H54 (cell line): Measurements from ENCODE around the gene ZMYND11.

Experiments
- DNase-seq: peaks from one replicate; pipeline ENCODE4 v3.0.0; 2011; ENCODE audit warnings: low spot score, mixed read lengths; ENCODE audit not compliant: insufficient read length
- FAIRE-seq: peaks from 3 replicates; lab custom pipeline; 2011; peaks lifted over from hg19 to GRCh38; lab: Jason Lieb, UNC
- POLR2A ChIP-seq: IDR thresholded peaks from 2 replicates; pipeline ENCODE4 v1.6.1; 2011; ENCODE audit warnings: low read depth, mild to moderate bottlenecking, low read length

Gene ZMYND11

DNA sequence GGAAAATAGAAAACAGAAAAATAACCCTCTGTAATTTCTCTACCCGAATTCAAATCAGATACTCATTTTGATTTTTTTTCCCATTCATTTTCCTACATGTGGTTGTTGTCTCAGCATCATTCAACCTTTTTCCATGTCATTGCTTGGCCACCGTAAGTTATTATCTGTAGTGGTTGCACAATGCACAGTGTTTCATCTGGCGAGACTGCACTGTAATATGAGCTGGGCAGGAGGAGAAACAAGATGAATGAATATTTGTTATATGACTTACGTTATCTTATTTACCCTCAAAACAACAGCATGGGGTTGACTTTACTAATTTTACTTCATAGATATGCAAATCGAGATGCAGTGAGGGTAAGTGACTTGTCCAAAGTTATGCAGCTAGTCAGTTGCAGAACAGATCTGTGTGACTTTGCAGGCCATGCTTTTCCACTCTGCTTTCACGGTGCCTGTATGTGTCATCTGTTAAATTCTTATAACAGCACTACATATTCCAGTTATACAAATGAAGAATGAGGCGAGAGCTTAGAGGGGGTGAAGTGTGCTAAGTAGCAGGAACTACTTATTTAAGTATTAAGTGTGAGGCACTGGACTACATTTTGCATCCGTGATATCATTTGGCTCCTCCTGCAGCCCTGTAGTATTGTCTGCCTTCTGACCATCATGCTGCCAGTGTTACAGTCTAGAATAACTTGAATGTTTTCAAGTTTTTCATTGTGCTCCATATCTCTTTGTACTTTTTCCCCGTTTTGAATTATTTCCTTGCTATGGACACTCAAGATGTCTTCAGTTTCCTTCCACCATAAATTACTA lies 56.7 kb downstream of the ZMYND11 start:
- FAIRE-seq (no peak), DNase-seq (no peak)
- no peak for TF ChIP-seq POLR2A

- no peak for TF ChIP-seq POLR2A
- DNase-seq (no peak), FAIRE-seq (no peak)
These were observed 59.0 kb downstream of the ZMYND11 start for GRCh38 chr10:194281-194680.

DNA sequence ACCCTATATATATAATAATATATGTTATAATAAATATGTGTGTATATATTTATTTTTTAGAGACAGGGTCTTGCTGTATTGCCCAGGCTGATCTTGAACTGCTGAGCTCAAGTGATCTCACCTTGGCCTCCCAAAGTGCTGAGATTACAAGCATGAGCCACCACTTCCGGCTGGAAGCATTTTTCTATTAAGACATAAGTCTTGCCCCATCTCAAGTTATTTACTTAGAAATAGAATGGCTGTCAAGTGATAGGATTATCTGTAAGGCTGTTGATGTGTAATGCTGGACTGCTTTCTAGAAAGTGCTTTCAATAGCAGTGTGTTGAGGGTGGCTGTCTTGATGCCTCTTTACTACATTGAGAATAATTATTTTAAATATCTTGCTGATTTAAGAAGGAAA lies 65.2 kb downstream of the ZMYND11 start:
- DNase-seq (no peak), FAIRE-seq (no peak)
- no peak for TF ChIP-seq POLR2A

- TF ChIP-seq POLR2A = no peak
- DNase-seq = no peak
- no peak for FAIRE-seq
These were observed 66.1 kb downstream of the ZMYND11 start for GRCh38 chr10:201328-201771.

GRCh38 chr10:208616-209015 lies 73.4 kb downstream of the ZMYND11 start:
- no peak for FAIRE-seq
- no peak for DNase-seq
- no peak for TF ChIP-seq POLR2A

DNA sequence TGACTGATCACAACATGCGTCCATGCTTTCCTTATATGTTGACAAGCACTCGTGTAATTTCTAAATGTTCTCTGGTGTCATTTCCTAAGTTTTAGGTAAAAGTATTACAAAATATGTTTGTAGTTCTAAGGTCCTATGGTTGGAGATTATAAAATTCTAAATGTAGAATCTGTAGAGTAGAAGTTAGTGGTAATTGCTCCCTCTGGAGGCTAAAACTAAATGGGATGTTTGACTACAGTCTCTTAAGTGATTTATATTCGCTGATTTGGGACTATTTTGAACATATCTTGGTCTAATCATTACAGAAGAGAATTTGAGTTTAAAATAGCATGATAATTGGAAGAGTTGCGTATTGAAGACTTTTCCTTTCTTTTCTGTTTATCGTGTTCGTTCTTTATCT lies 74.1 kb downstream of the ZMYND11 start:
- TF ChIP-seq POLR2A = no peak
- no peak for FAIRE-seq
- no peak for DNase-seq

DNA sequence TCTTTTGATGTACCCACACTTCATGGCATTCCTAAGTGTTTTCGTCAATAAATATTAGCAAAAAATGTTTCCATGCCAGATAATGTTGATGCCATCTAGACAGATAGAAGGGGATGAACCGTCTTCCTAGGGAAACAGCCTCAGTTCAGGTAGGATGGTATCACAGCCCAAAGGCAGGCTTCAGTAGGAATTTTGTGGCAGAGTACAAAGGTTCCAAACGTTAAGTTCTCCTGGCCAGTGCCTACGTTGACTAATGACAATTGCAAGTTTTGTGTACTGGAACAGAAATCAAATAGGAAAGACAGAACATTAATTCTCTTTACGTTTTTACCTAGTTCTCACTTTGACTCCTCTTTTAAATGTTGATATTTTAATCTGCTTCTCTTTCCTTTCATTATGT lies 75.0 kb downstream of the ZMYND11 start:
- no peak for TF ChIP-seq POLR2A
- no peak for DNase-seq
- no peak for FAIRE-seq

GRCh38 chr10:215444-215843 lies 80.2 kb downstream of the ZMYND11 start:
- TF ChIP-seq POLR2A = no peak
- DNase-seq (no peak), FAIRE-seq (no peak)

DNA sequence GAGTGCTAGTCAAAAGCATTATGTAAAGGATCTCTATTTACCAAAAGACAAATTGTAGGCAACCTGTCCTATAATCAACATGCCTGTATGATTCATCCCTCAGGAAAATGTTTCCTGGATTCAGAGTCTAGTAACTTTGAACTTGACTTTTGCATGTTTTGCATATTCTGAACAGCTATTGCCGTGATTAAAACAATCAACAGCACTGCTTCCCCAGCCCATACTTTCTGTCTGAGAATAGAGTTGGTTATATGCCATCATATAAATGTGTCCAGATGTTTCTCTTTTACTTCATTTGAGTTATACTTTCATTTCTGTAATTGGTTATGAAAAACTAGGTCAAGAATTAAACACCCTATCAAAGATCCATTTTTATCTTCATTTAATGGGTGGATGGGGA lies 83.5 kb downstream of the ZMYND11 start:
- no peak for DNase-seq
- no peak for TF ChIP-seq POLR2A
- no peak for FAIRE-seq

DNA sequence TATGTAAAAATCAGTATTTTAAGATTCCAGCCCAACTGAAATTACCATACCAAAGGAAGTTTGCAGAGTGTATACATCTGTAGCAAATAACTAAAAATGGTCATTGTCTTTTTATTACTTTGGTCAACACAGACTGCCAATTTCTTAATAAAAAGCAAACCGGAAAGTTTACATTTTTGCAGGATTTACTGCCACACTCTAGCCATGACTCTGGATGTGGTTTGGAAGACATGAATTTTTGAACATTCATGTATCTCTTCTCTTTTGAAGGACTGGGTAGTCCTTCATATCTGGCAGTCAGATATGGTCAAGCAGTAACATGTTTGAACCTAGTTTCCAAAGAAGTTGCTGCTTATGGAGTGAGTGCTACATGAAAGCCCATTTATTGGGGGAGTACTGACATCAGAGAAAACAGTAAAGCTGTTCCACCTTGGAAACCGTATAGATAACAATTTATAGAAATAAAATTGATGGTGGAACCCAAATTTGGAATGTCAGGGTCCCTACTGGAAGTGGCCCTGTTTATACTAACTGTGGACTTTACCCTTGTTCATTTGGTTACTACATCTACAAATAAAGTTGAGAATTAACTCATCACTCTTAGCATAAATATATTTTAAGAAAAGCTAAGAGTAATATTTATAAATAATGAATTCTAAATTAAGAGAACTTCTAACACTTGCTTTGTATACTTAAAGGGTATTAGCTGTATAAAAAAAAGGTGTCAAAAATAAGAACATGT lies 84.6 kb downstream of the ZMYND11 start:
- no peak for TF ChIP-seq POLR2A
- no peak for DNase-seq
- no peak for FAIRE-seq

DNA sequence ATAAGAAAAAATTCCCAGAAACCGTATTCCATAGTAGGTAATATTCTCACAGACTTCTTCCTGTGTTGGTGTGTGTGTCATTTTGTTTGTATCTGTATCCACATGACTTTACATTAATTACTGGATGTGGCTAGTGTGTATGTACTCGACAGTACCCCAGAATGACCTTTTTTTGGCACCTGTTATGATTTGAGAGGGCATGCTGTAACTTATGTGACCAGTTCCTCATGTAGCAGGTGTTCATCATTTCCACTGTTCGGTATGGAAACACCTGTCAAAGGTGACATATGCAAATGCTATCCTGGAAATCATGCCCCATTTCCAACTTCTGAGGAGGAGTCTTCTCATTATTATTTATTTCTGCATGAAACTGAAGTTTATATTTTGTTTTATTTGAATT lies 89.3 kb downstream of the ZMYND11 start:
- DNase-seq (no peak), FAIRE-seq (no peak)
- no peak for TF ChIP-seq POLR2A

DNA sequence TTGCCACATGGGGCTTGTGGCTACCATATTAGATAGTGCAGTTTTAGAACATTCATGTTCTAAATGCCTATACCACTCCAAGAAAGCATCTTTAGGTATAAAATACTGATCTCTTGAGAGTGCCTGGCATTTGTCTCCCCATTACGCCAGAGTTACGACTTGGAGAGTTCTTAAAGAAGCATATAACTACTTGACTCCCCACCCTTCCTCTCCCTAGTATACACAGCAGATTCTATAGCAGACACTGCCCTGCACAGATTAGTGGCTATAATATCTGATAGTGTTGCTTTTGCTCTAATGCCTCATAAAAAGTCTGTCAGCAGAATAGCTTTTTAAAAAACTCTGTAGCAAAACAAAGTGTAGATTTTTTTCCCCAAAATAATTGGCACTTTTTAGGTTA lies 90.8 kb downstream of the ZMYND11 start:
- DNase-seq (no peak), FAIRE-seq (no peak)
- no peak for TF ChIP-seq POLR2A

- DNase-seq (no peak), FAIRE-seq (no peak)
- no peak for TF ChIP-seq POLR2A
These were observed 91.8 kb downstream of the ZMYND11 start for GRCh38 chr10:227014-227413.

DNA sequence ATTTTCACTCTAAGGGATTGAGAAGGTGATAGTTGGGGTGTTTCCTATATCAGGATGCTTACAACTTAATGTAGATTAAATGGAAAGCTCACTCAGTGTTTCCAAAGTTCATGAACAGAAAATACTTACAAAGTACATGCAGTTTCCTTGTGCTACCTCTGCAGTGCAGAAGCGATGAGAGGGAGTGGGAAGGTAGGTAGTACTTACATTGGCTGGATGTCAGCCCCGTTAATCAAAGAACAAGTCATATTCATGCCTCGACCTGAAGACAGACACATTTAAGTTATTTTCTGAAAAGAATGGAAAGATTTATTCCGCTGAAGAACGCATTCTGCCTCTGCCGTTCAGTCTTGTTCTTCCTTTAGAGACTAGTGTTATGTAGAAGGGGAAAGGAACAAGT lies 93.1 kb downstream of the ZMYND11 start:
- DNase-seq = no peak
- TF ChIP-seq POLR2A = no peak
- no peak for FAIRE-seq
